Smooth muscle cell (in vitro differentiated cells): ENCODE data around the gene C6orf118. TPM values are rescaled to one million over a fixed set of nuclear protein-coding genes. Genes with fewer than 3 reads are reported as not detected.

Experiments used
- DNase-seq: peaks from one replicate; lab custom pipeline; 2025; ENCODE audit not compliant: unreplicated experiment; lab: John Stamatoyannopoulos, UW
- H2AFZ ChIP-seq: fragments of 200-600 bp; sonication (generic); 2 replicates; pipeline ENCODE4 v1.6.0; 2016; ENCODE audit warnings: antibody characterized with exemption, low read depth, mild to moderate bottlenecking
- H3F3A ChIP-seq: fragments of 200-600 bp; sonication (generic); 2 replicates; pipeline ENCODE4 v1.6.0; 2017; ENCODE audit warnings: antibody characterized with exemption, low read depth
- H3K27ac ChIP-seq: fragments of 200-600 bp; sonication (generic); 2 replicates; pipeline ENCODE4 v1.5.1; 2016; ENCODE audit warnings: low read depth, mild to moderate bottlenecking
- H3K27me3 ChIP-seq: fragments of 200-600 bp; sonication (generic); 2 replicates; pipeline ENCODE4 v1.6.1; 2016; ENCODE audit warnings: low read depth, mild to moderate bottlenecking
- H3K36me3 ChIP-seq: fragments of 200-600 bp; sonication (generic); 2 replicates; pipeline ENCODE4 v1.5.1; 2016; ENCODE audit warnings: low read depth
- H3K4me1 ChIP-seq: fragments of 200-600 bp; sonication (generic); 2 replicates; pipeline ENCODE4 v1.5.1; 2016; ENCODE audit warnings: low read depth
- H3K4me2 ChIP-seq: fragments of 200-600 bp; sonication (generic); 2 replicates; pipeline ENCODE4 v1.6.0; 2016; ENCODE audit warnings: mild to moderate bottlenecking
- H3K4me3 ChIP-seq: fragments of 200-600 bp; sonication (generic); 2 replicates; pipeline ENCODE4 v1.5.1; 2016; ENCODE audit warnings: mild to moderate bottlenecking
- H3K79me2 ChIP-seq: fragments of 200-600 bp; sonication (generic); 2 replicates; pipeline ENCODE4 v1.6.0; 2016; ENCODE audit warnings: low read depth, mild to moderate bottlenecking
- H3K9ac ChIP-seq: fragments of 200-600 bp; sonication (generic); 2 replicates; pipeline ENCODE4 v1.6.0; 2016; ENCODE audit warnings: low read depth
- H3K9me3 ChIP-seq: fragments of 200-600 bp; sonication (generic); replicated peaks from 2 replicates; pipeline ENCODE4 v1.5.1; 2016; ENCODE audit warnings: low read depth
- H4K20me1 ChIP-seq: fragments of 200-600 bp; sonication (generic); 2 replicates; pipeline ENCODE4 v1.6.0; 2016; ENCODE audit warnings: low read depth
- CTCF ChIP-seq: fragments of 200-600 bp; sonication (generic); IDR thresholded peaks from 2 replicates; pipeline ENCODE4 v1.5.1; 2017; ENCODE audit warnings: borderline replicate concordance, mild to moderate bottlenecking, antibody characterized with exemption; ENCODE audit not compliant: insufficient read depth, poor library complexity, severe bottlenecking
- WGBS: methylation state at CpG from one replicate; pipeline ENCODE4 v1.1.7; 2016; ENCODE audit warnings: low lambda C conversion rate; 5-methylcytosine and 5-hydroxymethylcytosine counted together
- polyA plus RNA-seq: library from polyadenylated mRNA; unstranded; fragments of >200 nt; fragmentation: Nextera tagmentation; extraction: Ambion mirVana; gene quantifications from 2 replicates; pipeline ENCODE4 v1.2.1, GENCODE V29; 2016
- total RNA-seq: library from RNA; depleted of rRNA; stranded (reverse); fragments of >200 nt; gene quantifications from 2 replicates; pipeline ENCODE4 v1.2.3, GENCODE V29; 2014

The C6orf118 gene
- total and polyA plus RNA-seq, 2 experiments from 2014 or later, result not detected

- no peaks in the 10 kb centered on the region for H3K9me3 ChIP-seq
- WGBS, result 86% methylated on average over 5 of the region's 5 CpGs
- H3K36me3 ChIP-seq, result no peaks in the 10 kb centered on the region
- H3K27ac ChIP-seq, result no peak overlapping the region
- H3K4me2 ChIP-seq, result no peak overlapping the region
- H3K27me3 ChIP-seq, result no peaks in the 10 kb centered on the region
- no peak for DNase-seq
- H3F3A ChIP-seq, result no peaks in the 10 kb centered on the region
- no peak overlapping the region for H3K9ac ChIP-seq
- H2AFZ ChIP-seq, result no peak overlapping the region
- TF ChIP-seq CTCF, result no peak
- H3K79me2 ChIP-seq, result no peaks in the 10 kb centered on the region
- H3K4me3 ChIP-seq, result no peak overlapping the region
- no peaks in the 10 kb centered on the region for H3K4me1 ChIP-seq
- no peaks in the 10 kb centered on the region for H4K20me1 ChIP-seq
Measured at GRCh38 chr6:165243801-165244200, 65.6 kb downstream of the C6orf118 start.

- H2AFZ ChIP-seq, result no peak overlapping the region
- no peaks in the 10 kb centered on the region for H3F3A ChIP-seq
- H3K4me3 ChIP-seq, result no peak overlapping the region
- H3K4me2 ChIP-seq, result no peak overlapping the region
- no peak overlapping the region for H3K9ac ChIP-seq
- H3K4me1 ChIP-seq, result no peaks in the 10 kb centered on the region
- no peaks in the 10 kb centered on the region for H3K9me3 ChIP-seq
- no peaks in the 10 kb centered on the region for H4K20me1 ChIP-seq
- H3K27ac ChIP-seq, result no peak overlapping the region
- 94% methylated on average over 1 of the region's 1 CpG for WGBS
- no peak for TF ChIP-seq CTCF
- no peaks in the 10 kb centered on the region for H3K27me3 ChIP-seq
- no peaks in the 10 kb centered on the region for H3K79me2 ChIP-seq
- DNase-seq, result no peak
- no peaks in the 10 kb centered on the region for H3K36me3 ChIP-seq
Measured at GRCh38 chr6:165236326-165236725, 73.1 kb downstream of the C6orf118 start.

- H3K27me3 ChIP-seq, result no peaks in the 10 kb centered on the region
- 82% methylated on average over 8 of the region's 8 CpGs for WGBS
- no peaks in the 10 kb centered on the region for H3K9me3 ChIP-seq
- no peak overlapping the region for H3K4me3 ChIP-seq
- H3F3A ChIP-seq, result no peaks in the 10 kb centered on the region
- H3K79me2 ChIP-seq, result no peaks in the 10 kb centered on the region
- no peak overlapping the region for H2AFZ ChIP-seq
- no peak overlapping the region for H3K27ac ChIP-seq
- no peak overlapping the region for H3K4me2 ChIP-seq
- no peak overlapping the region for H3K9ac ChIP-seq
- no peaks in the 10 kb centered on the region for H3K36me3 ChIP-seq
- no peaks in the 10 kb centered on the region for H3K4me1 ChIP-seq
- TF ChIP-seq CTCF, result no peak
- DNase-seq, result no peak
- no peaks in the 10 kb centered on the region for H4K20me1 ChIP-seq
Measured at GRCh38 chr6:165232731-165233488, 76.5 kb downstream of the C6orf118 start.
